SK-N-SH (cell line): ENCODE measurements around the gene PDILT.
A peak's percentile ranks its signal among the peaks of the same experiment; 100 is the strongest.

Experiments
- CTCF ChIP-seq: fragments of 200-600 bp; sonication (generic); IDR thresholded peaks from 2 replicates; pipeline ENCODE4 v1.6.1; 2017; ENCODE audit warnings: antibody characterized with exemption, mild to moderate bottlenecking, moderate library complexity
- EZH2phosphoT487 ChIP-seq: fragments of 200-600 bp; sonication (generic); IDR thresholded peaks from 2 replicates; pipeline ENCODE4 v1.6.1; 2017; ENCODE audit warnings: low read depth, mixed run types, mild to moderate bottlenecking, antibody characterized with exemption, moderate library complexity, borderline replicate concordance
- FOSL2 ChIP-seq: IDR thresholded peaks from 2 replicates; pipeline ENCODE4 v1.4.0; 2012; ENCODE audit warnings: low read depth, mild to moderate bottlenecking, moderate library complexity, borderline replicate concordance
- JUND ChIP-seq: IDR thresholded peaks from 2 replicates; pipeline ENCODE4 v1.4.0; 2012
- PBX3 ChIP-seq: IDR thresholded peaks from 2 replicates; pipeline ENCODE4; 2012
- RAD21 ChIP-seq: IDR thresholded peaks from 2 replicates; pipeline ENCODE4 v1.6.1; 2012; ENCODE audit warnings: mild to moderate bottlenecking, low read length
- RCOR1 ChIP-seq: fragments of 150-350 bp; IDR thresholded peaks from 2 replicates; pipeline ENCODE4 v1.6.1; 2017; ENCODE audit warnings: antibody characterized with exemption, low read length
- REST ChIP-seq: IDR thresholded peaks from 2 replicates; pipeline ENCODE4 v1.6.1; 2012; ENCODE audit warnings: mild to moderate bottlenecking, low read depth, low read length, moderate library complexity
- RFX5 ChIP-seq: IDR thresholded peaks from 2 replicates; pipeline ENCODE4 v1.6.1; 2012; ENCODE audit warnings: mild to moderate bottlenecking, improper control_type of control experiment, low read length
- TEAD4 ChIP-seq: IDR thresholded peaks from 2 replicates; pipeline ENCODE4 v1.4.0; 2012; ENCODE audit warnings: mild to moderate bottlenecking, borderline replicate concordance; ENCODE audit not compliant: insufficient read depth
- USF1 ChIP-seq: IDR thresholded peaks from 2 replicates; pipeline ENCODE4 v1.4.0; 2012; ENCODE audit warnings: low read depth, borderline replicate concordance
- YY1 ChIP-seq: IDR thresholded peaks from 2 replicates; pipeline ENCODE4 v1.4.0; 2012; ENCODE audit warnings: low read depth, mild to moderate bottlenecking

GRCh38 chr16:20383106-20384029, 21.2 kb downstream of the PDILT start:
- no peak for TF ChIP-seq REST
- peak; percentile 79 for TF ChIP-seq CTCF
- TF ChIP-seq PBX3: no peak
- no peak for TF ChIP-seq JUND
- TF ChIP-seq FOSL2: no peak
- no peak for TF ChIP-seq YY1
- no peak for TF ChIP-seq EZH2phosphoT487
- no peak for TF ChIP-seq RCOR1
- TF ChIP-seq RAD21: peak; percentile 72
- no peak for TF ChIP-seq USF1
- no peak for TF ChIP-seq TEAD4
- no peak for TF ChIP-seq RFX5
